Stomach (tissue), 4 donors: Measurements from ENCODE around the gene GPC2.
"Not testable (repeated sequence)": the region's sequence is repeated elsewhere in the genome, so short reads cannot be mapped to it uniquely, and the experiment has no call there.

Experiments used
- CTCF ChIP-seq, 7 experiments: fragments of 450-650 bp in 4 of 7; fragments of 200-600 bp in 3 of 7; sonication (generic) in 3 of 7; IDR thresholded peaks; one replicate each; pipeline ENCODE4 v1.5.1; 2016 to 2019; ENCODE audit warnings: antibody characterized with exemption in 7 of 7, control low read depth in 2 of 7, mild to moderate bottlenecking in 1 of 7
- EP300 ChIP-seq: sonication (generic); formaldehyde crosslinking; IDR thresholded peaks from one replicate; pipeline ENCODE4 v1.6.1; 2017; ENCODE audit warnings: antibody characterized with exemption
- POLR2A ChIP-seq, 4 donors: fragments of 450-650 bp; IDR thresholded peaks; one replicate each; pipeline ENCODE4 v1.6.1; 2016; ENCODE audit warnings: antibody characterized with exemption in 4 of 4, control low read depth in 2 of 4, mild to moderate bottlenecking in 1 of 4, moderate library complexity in 1 of 4
- POLR2AphosphoS5 ChIP-seq, 3 donors: sonication (generic); formaldehyde crosslinking; IDR thresholded peaks; one replicate each; pipeline ENCODE4 v1.6.1; 2016; ENCODE audit warnings: antibody characterized with exemption in 3 of 3

- TF ChIP-seq EP300; CTCF (IDR thresholded peaks at IDR 0.05); POLR2A (IDR thresholded peaks at IDR 0.05); POLR2AphosphoS5 (IDR thresholded peaks at IDR 0.05): not testable (repeated sequence)
Measured at GRCh38 chr7:100192281-100192862, 15.2 kb upstream of the GPC2 start.
